Testis (tissue), 3 donors: Measurements from ENCODE around the gene KAT2B. TPM values are rescaled to one million over a fixed set of nuclear protein-coding genes. Genes with fewer than 3 reads are reported as not detected.

Source experiments
- DNase-seq: peaks from one replicate; pipeline ENCODE4 v3.0.0-alpha.2; 2019
- H3K27ac ChIP-seq, 2 donors: fragments of 200-600 bp; sonication (generic); one replicate each; pipeline ENCODE4 v1.5.1; 2019
- H3K27me3 ChIP-seq: fragments of 200-600 bp; sonication (generic); one replicate; pipeline ENCODE4 v1.5.1; 2019
- H3K36me3 ChIP-seq: fragments of 200-600 bp; sonication (generic); one replicate; pipeline ENCODE4 v1.5.1; 2017; ENCODE audit warnings: low read depth; ENCODE audit errors: missing control alignments
- H3K4me1 ChIP-seq: fragments of 200-600 bp; sonication (generic); one replicate; pipeline ENCODE4 v1.5.1; 2019
- H3K4me3 ChIP-seq, 2 donors: fragments of 200-600 bp; sonication (generic); one replicate each; pipeline ENCODE4 v1.5.1; 2017 to 2019
- H3K9me3 ChIP-seq: fragments of 200-600 bp; sonication (generic); one replicate; pipeline ENCODE4 v1.5.1; 2017
- CTCF ChIP-seq, 3 experiments: fragments of 450-650 bp in 2 of 3; fragments of 200-600 bp in 1 of 3; sonication (generic) in 1 of 3; IDR thresholded peaks; one replicate each; pipeline ENCODE4 v1.5.1; 2016 to 2019; ENCODE audit warnings: antibody characterized with exemption in 3 of 3, mild to moderate bottlenecking in 2 of 3, moderate library complexity in 1 of 3
- POLR2A ChIP-seq: fragments of 450-650 bp; IDR thresholded peaks from one replicate; pipeline ENCODE4 v1.6.1; 2017; ENCODE audit warnings: antibody characterized with exemption, mild to moderate bottlenecking, moderate library complexity
- WGBS, 2 donors: methylation state at CpG; one replicate each; pipeline ENCODE4 v1.1.5; 2018; 5-methylcytosine and 5-hydroxymethylcytosine counted together
- intact Hi-C: fragments of 100-400 bp; cut with DNase I; formaldehyde crosslinking; loops from one replicate; pipeline ENCODE4 v1.15.1; 2023; ENCODE audit warnings: low total_unique reads
- polyA plus RNA-seq: library from polyadenylated mRNA; stranded (reverse); fragments of 350-450 nt; fragmentation: Illumina TruSeq; extraction: RNeasy Lipid Tissue Mini Kit (QIAGEN cat#74804); gene quantifications from one replicate; pipeline ENCODE4 v1.2.3, GENCODE V29; 2014; ENCODE audit warnings: low read depth, low replicate concordance; ENCODE audit not compliant: insufficient read depth
- total RNA-seq, 2 donors: library from RNA; depleted of rRNA; stranded (reverse); fragments of >200 nt; gene quantifications; one replicate each; pipeline ENCODE4 v1.2.3, GENCODE V29; 2016

KAT2B gene
- total and polyA plus RNA-seq, 3 donors from 2014 or later = 5.3 to 9.9 (median 6.5) TPM

- no peak overlapping the region for H3K27ac ChIP-seq
- intact Hi-C loops = no loop called here
- DNase-seq = no peak
- no peaks in the 10 kb centered on the region for H3K4me1 ChIP-seq
- H3K36me3 ChIP-seq = no peaks in the 10 kb centered on the region
- WGBS, 2 donors = 86 to 89% methylated on average over 8 of the region's 8 CpGs
- no peak for TF ChIP-seq POLR2A
- no peak for TF ChIP-seq CTCF (IDR thresholded peaks at IDR 0.05)
- no peak overlapping the region for H3K4me3 ChIP-seq
- no peaks in the 10 kb centered on the region for H3K9me3 ChIP-seq
- H3K27me3 ChIP-seq = no peaks in the 10 kb centered on the region
Observed at GRCh38 chr3:20146301-20146700, 106.1 kb downstream of the KAT2B start.

DNA sequence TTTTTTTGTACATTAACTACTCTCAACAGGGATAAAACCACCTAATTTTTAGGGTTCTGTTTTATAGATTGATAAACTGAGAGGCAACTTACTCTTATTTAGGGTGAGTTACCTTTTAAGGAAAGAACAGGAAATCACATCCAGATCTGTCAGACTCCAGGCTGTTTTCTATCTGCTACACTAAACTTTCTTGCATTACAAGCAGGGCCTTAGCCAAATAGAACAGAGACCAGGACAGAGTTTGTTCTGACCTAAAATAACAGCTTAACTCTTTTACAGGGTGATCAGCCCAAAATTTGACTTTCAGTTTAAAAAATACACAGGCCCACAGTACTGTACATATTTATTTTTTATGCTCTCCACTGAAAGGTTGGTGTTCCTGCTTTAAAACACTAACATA lies 107.1 kb downstream of the KAT2B start:
- DNase-seq = no peak
- intact Hi-C loops = no loop called here
- Histone ChIP-seq H3K36me3 (no peaks in the 10 kb centered on the region), H3K4me1 (no peaks in the 10 kb centered on the region), H3K27me3 (no peaks in the 10 kb centered on the region), H3K4me3 (no peak overlapping the region), H3K27ac (no peak overlapping the region), H3K9me3 (no peaks in the 10 kb centered on the region)
- TF ChIP-seq CTCF (IDR thresholded peaks at IDR 0.05) (no peak), POLR2A (no peak)

DNA sequence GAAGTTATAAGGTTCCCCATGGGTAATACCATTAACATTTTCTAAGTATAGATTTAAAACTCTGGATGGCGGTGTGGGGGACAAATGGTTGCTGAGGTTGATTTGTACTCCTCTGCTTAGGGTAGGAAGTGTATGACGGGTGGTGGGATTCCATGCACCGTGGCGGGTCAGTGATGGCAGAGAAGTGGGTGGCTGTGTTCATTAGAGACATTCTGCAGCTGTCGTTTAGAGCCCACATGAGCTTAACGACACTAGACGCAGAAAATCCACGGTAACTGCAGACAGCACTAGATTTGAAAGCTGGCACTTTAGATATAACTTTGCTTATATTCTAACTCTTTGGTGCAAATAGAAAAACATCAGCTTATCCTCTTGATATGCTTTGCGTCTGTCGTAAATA lies 108.2 kb downstream of the KAT2B start:
- WGBS, 2 donors = 89 to 91% methylated on average over 10 of the region's 10 CpGs
- TF ChIP-seq POLR2A (no peak), CTCF (IDR thresholded peaks at IDR 0.05) (no peak)
- intact Hi-C loops = no loop called here
- Histone ChIP-seq H3K27me3 (no peaks in the 10 kb centered on the region), H3K4me1 (no peaks in the 10 kb centered on the region), H3K27ac (no peak overlapping the region), H3K9me3 (no peaks in the 10 kb centered on the region), H3K4me3 (no peak overlapping the region), H3K36me3 (no peaks in the 10 kb centered on the region)
- DNase-seq = no peak

GRCh38 chr3:20154078-20154477 lies 113.8 kb downstream of the KAT2B start:
- 92 to 96% methylated on average over 1 of the region's 1 CpG for WGBS, 2 donors
- no peaks in the 10 kb centered on the region for H3K4me1 ChIP-seq
- no peaks in the 10 kb centered on the region for H3K27me3 ChIP-seq
- no peaks in the 10 kb centered on the region for H3K36me3 ChIP-seq
- H3K9me3 ChIP-seq = no peaks in the 10 kb centered on the region
- no peak for DNase-seq
- H3K4me3 ChIP-seq = no peak overlapping the region
- H3K27ac ChIP-seq = no peak overlapping the region
- intact Hi-C loops = no loop called here
- TF ChIP-seq CTCF (IDR thresholded peaks at IDR 0.05) = no peak
- TF ChIP-seq POLR2A = no peak

DNA sequence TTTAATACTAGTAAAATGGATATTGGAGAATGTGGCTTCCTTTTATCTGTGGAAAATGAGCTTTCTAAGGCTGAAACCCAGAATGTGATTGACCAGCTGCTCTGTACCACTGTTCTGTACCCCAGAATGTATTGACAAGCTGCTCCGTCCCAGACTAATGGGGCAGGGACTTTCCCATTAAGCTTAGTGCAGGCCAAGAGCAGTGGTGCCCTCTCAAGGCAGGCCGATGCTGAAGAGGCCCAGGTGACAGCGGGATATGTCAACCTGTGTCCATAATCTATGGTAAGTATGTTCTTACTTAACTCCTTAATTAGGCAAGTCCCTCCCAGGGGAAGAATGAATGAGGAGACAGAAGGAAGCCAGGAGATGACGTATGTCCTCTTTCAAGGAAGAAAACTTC lies 114.7 kb downstream of the KAT2B start:
- 91 to 94% methylated on average over 4 of the region's 4 CpGs for WGBS, 2 donors
- intact Hi-C loops = no loop called here

More for the DNA sequence above, 114.7 kb downstream of the KAT2B start:
- DNase-seq = no peak
- H3K27ac ChIP-seq = no peak overlapping the region
- H3K4me3 ChIP-seq = no peak overlapping the region
- no peaks in the 10 kb centered on the region for H3K4me1 ChIP-seq
- TF ChIP-seq POLR2A = no peak
- TF ChIP-seq CTCF (IDR thresholded peaks at IDR 0.05) = no peak
- H3K9me3 ChIP-seq = no peaks in the 10 kb centered on the region
- H3K36me3 ChIP-seq = no peaks in the 10 kb centered on the region
- no peaks in the 10 kb centered on the region for H3K27me3 ChIP-seq
